Panc1 (cell line): ENCODE data around the gene IGSF22.

Source experiments
- CTCF ChIP-seq: fragments of 450-650 bp; IDR thresholded peaks from 2 replicates; pipeline ENCODE4 v1.5.1; 2017; ENCODE audit warnings: mild to moderate bottlenecking
- POLR2AphosphoS5 ChIP-seq: IDR thresholded peaks from 2 replicates; pipeline ENCODE4 v1.6.1; 2012; ENCODE audit warnings: mild to moderate bottlenecking, low read depth, low read length, moderate library complexity
- REST ChIP-seq, 2 experiments: IDR thresholded peaks; 2 replicates each; pipeline ENCODE4 v1.6.1; 2011 to 2012; ENCODE audit warnings: low read depth in 2 of 2, control low read depth in 1 of 2, low read length in 1 of 2, mild to moderate bottlenecking in 1 of 2, moderate library complexity in 1 of 2; ENCODE audit not compliant: insufficient read depth in 1 of 2
- SIN3A ChIP-seq: IDR thresholded peaks from 2 replicates; pipeline ENCODE4 v1.6.1; 2012; ENCODE audit warnings: low read depth, mild to moderate bottlenecking, low read length, moderate library complexity, borderline replicate concordance; ENCODE audit not compliant: insufficient read depth
- TCF7L2 ChIP-seq: IDR thresholded peaks from 2 replicates; pipeline ENCODE4 v1.6.1; 2011; ENCODE audit warnings: mild to moderate bottlenecking, low read depth, low read length, inconsistent platforms

GRCh38 chr11:18701614-18702216 lies 24.3 kb downstream of the IGSF22 start:
- no peak for TF ChIP-seq CTCF
- TF ChIP-seq REST (IDR thresholded peaks at IDR 0.05; ENCODE audit: insufficient read depth in 1 of 2, low read depth in 2 of 2, low read length in 1 of 2): no peak
- no peak for TF ChIP-seq POLR2AphosphoS5
- TF ChIP-seq SIN3A: no peak
- TF ChIP-seq TCF7L2: no peak
